GM12865 (cell line): ENCODE data around the gene NXPH4.

Experiments
- DNase-seq: peaks from one replicate; pipeline ENCODE4 v3.0.0; 2010; ENCODE audit warnings: low read depth
- H3K4me3 ChIP-seq: 2 replicates; pipeline ENCODE4 v1.5.1; 2011; ENCODE audit warnings: mild to moderate bottlenecking, low read depth, low read length, control low read depth
- CTCF ChIP-seq: IDR thresholded peaks from 2 replicates; pipeline ENCODE4 v1.5.1; 2011; ENCODE audit warnings: low read length, control low read depth, low read depth, inconsistent platforms; ENCODE audit not compliant: insufficient read depth; ENCODE audit errors: missing control alignments

The NXPH4 gene

DNA sequence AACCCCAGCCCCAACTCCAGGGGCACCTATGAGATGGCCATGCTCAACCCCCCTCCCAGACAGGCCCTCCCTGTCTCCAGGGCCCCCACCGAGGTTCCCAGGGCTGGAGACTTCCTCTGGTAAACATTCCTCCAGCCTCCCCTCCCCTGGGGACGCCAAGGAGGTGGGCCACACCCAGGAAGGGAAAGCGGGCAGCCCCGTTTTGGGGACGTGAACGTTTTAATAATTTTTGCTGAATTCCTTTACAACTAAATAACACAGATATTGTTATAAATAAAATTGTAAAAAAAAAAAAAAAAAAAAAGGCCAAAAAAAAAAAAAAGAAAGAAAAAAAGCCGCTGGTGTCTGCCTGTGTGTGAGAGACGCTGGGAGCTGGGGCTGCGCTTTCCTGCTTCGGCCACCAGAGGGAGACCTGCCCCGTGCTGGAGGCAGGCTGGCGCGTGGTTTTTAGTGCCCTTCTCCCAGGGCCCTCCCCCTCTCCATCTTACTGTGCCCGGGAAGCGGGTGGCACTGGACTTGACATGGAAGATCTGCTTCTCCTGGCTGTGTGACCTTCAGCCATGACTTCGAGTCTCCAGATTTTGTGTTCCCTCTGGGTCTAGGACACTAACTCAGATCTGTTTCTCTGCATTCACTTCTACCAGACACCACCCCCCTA lies 3.4 kb upstream of the NXPH4 start:
- no peak overlapping the region for H3K4me3 ChIP-seq
- peak; percentile 81 for DNase-seq
- peak; percentile 95 for TF ChIP-seq CTCF

- H3K4me3 ChIP-seq, result no peak overlapping the region
- no peak for DNase-seq
- TF ChIP-seq CTCF, result no peak
Observed at GRCh38 chr12:57213763-57214397, 2.7 kb upstream of the NXPH4 start.

GRCh38 chr12:57214398-57214781 lies 2.2 kb upstream of the NXPH4 start:
- no peak overlapping the region for H3K4me3 ChIP-seq
- peak; percentile 82 for TF ChIP-seq CTCF
- DNase-seq, result peak; percentile 66

GRCh38 chr12:57215065-57215464 lies 1.5 kb upstream of the NXPH4 start:
- TF ChIP-seq CTCF, result no peak
- H3K4me3 ChIP-seq, result no peak overlapping the region
- DNase-seq, result no peak

- TF ChIP-seq CTCF, result no peak
- DNase-seq, result peak; percentile 59
- H3K4me3 ChIP-seq, result no peak overlapping the region
Observed at GRCh38 chr12:57215668-57216013, 953 bp upstream of the NXPH4 start.

DNA sequence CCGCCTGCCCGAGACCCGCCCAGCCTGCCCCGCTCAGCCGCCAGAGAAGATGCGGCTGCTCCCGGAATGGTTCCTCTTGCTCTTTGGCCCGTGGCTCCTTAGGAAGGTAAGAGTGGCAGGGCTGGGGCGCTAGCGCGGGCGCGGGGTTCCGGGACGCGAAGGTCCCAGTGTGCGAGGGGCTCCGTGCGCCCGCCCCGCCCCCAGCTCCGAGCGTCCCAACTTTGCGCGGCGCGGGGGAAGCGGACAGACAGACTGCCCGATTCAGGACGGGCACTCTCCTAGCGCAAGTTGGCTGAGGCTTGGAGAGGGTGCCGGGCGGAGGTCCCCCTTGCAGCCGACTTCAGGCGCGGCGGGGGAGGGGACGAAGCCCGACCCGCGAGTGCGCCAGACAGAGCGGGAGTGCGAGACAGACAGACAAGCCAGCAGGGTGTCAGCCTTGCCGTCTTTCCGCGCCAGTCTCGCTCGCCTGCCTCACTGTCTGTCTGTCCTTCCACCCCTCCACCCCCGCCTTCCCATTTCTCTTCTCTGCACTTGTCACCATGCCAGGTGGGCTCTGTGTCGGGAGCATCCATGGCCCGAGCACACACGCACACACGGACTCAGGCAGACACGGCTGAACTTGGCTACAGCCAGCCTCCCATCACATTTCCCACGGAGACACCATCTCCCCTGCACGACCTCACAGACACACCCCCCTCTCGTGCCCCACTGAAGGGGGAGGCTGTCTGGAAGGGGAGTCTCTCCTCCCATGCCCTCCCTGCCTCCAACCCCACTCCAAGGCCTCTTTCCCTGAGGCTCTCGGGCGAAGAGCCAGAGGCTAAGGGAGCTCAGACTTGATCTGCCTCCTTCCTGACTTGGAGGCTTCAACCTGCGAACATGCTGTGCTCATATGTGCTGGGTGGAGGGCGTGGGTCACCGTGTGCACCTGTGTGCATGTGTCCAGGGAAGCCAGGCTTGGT lies 606 bp downstream of the NXPH4 start:
- peak overlapping the region; percentile 30; the same call in 1 of the 2 replicates for H3K4me3 ChIP-seq
- TF ChIP-seq CTCF, result no peak
- no peak for DNase-seq
